Measurements from ENCODE around the gene CYBA.

The CYBA gene

DNA sequence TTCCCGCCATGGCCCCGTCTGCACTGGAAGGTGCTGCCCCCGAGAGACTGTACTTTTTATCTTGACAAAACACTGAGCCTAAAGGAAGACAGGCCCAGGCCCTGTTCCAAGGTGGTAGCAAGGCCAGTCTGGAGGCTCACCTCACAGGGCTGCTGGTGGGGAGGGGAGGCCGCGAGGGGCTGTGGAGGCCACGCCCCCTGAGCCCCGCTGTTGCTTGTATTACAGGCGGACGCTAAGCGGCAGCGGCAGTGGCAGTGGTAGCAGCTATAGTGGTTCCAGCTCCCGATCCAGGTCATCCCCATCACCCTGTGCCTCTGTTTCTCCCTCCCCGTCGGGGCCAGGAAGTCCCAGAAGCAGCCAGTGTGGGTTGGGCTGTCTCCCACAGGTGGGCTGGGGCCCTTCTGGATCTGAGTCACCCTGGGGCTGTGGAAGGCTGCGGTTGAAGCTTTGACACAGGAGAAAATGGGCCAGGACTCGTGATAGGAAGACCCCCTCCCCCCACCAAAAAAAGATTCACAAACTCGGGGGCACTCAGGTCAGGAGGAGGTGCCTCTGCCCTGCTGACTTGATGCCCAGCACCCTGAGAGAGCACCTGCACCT is 25.8 kb downstream of the CYBA start:
- TF ChIP-seq, protein P1, sequence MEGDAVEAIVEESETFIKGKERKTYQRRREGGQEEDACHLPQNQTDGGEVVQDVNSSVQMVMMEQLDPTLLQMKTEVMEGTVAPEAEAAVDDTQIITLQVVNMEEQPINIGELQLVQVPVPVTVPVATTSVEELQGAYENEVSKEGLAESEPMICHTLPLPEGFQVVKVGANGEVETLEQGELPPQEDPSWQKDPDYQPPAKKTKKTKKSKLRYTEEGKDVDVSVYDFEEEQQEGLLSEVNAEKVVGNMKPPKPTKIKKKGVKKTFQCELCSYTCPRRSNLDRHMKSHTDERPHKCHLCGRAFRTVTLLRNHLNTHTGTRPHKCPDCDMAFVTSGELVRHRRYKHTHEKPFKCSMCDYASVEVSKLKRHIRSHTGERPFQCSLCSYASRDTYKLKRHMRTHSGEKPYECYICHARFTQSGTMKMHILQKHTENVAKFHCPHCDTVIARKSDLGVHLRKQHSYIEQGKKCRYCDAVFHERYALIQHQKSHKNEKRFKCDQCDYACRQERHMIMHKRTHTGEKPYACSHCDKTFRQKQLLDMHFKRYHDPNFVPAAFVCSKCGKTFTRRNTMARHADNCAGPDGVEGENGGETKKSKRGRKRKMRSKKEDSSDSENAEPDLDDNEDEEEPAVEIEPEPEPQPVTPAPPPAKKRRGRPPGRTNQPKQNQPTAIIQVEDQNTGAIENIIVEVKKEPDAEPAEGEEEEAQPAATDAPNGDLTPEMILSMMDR (IDR thresholded peaks at IDR 0.05; ENCODE audit: low read depth, low read length) = no peak
- DNase-seq (ENCODE audit: extremely low read depth, low read depth) = no peak

DNA sequence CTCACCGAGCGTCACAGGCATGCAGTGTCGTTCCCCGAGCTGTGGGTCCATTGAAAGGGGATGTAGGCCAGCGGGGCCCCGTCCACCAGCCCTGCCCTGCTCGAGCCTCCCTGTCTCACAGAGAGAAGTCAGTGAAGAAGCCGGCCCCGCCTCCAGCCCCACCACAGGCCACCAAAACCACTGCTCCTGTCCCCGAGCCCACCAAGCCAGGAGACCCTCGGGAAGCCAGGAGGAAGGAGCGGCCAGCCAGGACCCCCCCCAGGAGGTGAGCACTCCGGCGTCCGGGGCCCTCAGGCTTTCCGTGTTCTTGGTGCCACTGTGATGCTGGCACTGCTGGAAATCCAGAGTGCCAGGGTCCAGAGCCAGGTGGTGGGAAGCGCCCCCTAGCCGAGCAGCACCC is 26.4 kb downstream of the CYBA start:
- TF ChIP-seq, protein P1 (IDR thresholded peaks at IDR 0.05; ENCODE audit: low read depth, low read length) = no peak

DNA sequence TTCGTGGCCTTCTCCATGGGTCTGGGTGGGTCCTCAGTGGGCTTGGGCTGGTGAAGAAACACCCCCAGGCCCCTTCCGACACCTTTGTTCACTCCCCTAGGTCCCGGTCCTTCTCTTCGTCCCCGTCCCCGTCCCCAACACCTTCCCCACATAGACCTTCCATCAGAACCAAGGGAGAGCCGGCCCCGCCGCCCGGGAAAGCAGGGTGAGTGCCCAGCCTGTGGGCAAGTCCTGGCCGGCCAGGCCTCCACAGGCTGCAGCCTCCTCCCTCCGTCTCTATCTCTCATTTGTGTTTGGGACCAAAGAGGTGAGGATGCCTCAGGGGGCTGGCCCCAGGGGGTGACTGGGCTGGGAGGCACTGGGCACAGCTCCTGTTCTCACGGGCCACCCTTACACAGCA is 27.0 kb downstream of the CYBA start:
- no peak for DNase-seq (ENCODE audit: extremely low read depth, low read depth)

More for the DNA sequence above, 26.4 kb downstream of the CYBA start:
- DNase-seq (ENCODE audit: extremely low read depth, low read depth) = no peak

DNA sequence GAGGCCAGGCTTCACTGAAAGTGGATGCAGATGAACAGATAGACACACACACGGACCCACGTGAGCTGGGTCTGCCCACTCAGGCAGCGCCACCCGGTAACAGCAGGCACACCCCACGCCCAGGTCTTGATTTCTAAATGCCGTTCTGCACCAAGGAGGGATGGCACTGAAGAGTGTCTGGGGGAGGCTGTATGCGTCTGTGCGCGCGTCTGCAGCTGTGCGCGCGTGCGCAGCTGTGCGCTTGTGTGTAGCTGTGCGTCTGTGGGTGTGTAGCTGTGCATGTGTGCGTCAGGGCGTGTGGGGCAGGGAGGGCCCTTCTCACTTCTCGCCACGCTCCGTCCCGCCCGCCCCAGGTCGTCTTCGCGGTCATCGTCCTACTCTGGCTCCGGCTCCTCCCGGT is 28.0 kb downstream of the CYBA start:
- TF ChIP-seq, protein P1 (IDR thresholded peaks at IDR 0.05; ENCODE audit: low read depth, low read length) = no peak
- no peak for DNase-seq (ENCODE audit: extremely low read depth, low read depth)

More for the DNA sequence above, 27.0 kb downstream of the CYBA start:
- TF ChIP-seq, protein P1 (IDR thresholded peaks at IDR 0.05; ENCODE audit: low read depth, low read length) = no peak

DNA sequence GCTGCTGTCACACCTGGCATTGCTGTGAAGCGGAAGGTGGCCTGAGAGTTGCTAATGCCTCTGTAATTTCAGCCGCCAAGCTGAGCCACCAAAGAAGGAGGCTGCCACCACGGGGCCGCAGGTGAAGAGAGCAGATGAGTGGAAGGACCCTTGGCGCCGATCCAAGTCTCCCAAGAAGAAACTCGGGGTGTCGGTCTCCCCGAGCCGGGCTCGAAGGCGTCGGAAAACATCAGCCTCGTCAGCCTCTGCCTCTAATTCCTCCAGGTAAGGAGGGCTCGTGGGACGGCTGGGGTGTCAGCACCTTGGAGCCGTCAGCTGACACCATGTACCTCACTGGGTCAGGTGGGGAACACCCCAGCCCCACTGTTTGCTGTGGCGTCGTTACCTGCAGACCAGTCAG is 28.7 kb downstream of the CYBA start:
- TF ChIP-seq, protein P1 (IDR thresholded peaks at IDR 0.05; ENCODE audit: low read depth, low read length) = no peak
- no peak for DNase-seq (ENCODE audit: extremely low read depth, low read depth)

DNA sequence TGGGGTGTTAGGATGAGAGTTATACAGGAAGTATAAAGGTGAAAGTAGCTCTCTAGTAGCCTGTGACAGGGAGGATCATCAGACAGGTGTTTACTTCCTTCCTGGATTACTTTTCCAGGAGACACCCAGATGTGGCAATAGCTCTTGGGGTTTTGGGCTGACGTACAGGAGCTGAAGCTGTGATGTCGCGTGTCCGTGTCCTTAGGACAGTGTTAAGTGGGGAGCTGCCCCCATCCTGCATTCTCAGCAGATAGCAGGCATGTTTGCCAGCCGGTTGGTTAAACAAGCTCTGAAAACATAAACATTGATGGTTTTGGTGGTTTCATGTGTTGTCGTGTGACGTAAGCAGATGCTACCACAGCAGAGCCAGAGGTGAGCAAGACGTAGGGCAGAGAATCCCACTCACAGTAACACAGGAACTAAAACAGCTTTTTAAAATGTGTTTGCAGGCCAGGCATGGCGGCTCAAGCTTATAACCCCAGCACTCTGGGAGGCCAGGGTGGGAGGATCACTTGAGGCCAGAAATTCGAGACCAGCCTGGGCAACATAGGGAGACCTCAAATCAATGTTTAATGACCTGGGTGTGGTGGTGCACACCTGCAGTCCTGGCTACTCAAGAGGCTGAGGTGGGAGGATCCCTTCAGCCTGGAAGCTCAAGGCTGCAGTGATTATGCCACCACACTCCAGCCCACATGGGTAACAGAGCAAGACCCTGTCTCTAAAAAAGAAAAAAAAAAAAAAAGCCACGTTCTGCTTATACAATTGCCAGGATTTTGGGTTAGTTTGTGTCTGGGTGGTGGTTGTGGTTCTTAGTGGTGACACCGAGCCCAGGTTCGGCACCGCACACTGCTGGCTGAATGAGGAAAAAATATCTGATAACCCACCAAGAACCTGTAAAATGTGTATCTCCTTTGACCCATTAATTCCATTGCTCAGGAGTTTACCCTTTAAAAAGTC is 30.7 kb downstream of the CYBA start:
- TF ChIP-seq, protein P1 (IDR thresholded peaks at IDR 0.05; ENCODE audit: low read depth, low read length) = no peak
- no peak for DNase-seq (ENCODE audit: extremely low read depth, low read depth)

Measured in AG09319 (cell line).